Measurements from ENCODE around the gene PRR33.
"Not testable (repeated sequence)": the region's sequence is repeated elsewhere in the genome, so short reads cannot be mapped to it uniquely, and the experiment has no call there.

The PRR33 gene

DNA sequence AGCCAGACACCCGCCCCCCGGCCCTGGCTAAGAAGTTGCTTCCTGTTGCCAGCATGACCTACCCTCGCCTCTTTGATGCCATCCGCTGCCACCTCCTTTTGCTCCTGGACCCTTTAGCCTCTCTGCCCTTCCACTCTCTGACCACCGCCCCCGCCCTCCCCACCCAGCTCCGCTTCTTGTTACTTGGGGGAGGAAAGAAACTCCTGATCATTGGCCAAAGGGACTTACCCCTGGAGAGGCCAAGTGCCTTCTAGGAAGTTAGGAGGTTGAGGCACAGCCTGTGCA, at the start of gene PRR33:
PRR33 (minus strand) TSS at position 65 of the 285 bp plus-strand sequence. CDS start 1,311 bp downstream, outside the sequence.
- DNase-seq, result no peak

- not testable (repeated sequence) for DNase-seq
Observed at GRCh38 chr11:1939788-1940187, 48.1 kb upstream of the PRR33 start.

DNA sequence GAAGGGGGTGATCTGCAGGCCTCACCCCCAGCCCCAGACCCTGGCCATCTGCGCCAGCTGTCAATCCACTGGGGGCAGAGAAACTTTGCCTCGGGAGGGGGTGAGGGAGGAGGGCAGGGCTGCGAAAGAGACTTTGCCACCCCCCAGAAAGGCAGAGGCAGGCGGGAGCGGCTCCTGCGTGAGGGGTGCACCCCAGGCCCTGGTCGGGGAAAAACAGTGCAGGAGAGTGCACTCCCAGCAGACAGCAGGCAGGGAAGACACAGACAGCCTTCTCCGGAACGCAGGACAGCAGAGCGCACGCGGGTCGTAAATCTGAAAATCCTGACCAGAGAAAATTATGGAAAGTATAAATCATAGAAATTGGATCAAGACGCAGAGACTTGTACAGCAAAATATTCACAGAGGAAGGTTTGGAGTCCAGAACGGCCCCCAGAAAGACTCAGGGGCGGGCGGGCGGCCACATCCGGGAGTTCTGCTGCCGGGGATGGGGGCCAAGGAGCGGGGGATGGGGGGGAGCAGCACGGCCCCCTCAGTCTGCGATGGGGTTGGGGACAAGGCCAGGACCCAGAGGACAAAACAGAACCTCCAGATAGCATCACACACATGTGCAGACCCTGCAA, 47.4 kb upstream of the PRR33 start:
- no peak for DNase-seq

GRCh38 chr11:1938343-1939005, 46.8 kb upstream of the PRR33 start:
- DNase-seq, result no peak

DNA sequence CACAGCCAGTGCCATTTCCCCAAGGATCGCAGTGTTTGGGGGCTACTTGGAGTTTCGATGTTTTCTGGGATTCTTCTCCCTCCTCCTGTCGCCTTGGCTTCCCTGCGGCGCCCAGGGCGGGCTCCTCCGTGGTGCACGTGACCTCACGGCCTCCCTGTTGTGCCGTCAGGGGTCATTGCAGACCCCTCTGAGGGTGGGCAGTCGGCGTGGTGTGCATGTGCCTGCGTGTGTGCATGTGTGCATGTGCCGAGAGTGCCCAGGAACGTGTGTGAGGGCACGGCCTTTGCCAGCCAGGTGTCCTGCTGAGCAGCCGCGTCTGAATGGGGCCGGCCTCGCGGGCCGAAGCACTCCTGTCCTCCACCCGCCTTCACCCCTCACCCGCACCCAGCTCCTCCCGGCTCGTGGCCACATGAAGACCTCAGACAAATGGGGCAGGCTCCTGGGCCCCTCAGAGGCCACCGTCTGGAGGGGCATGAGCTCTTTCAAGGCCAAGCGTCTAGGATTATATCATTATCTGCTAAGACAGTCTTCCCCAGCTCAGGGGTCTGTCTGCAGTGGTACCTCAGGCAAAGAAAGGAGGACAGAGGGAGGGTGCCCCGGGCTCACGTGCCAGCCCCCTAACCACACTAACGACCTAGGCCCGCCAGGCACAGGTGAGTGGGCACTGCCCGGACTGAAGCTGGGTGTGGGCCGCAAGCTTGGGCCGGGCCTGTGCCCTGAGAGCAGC, 46.1 kb upstream of the PRR33 start:
- DNase-seq, result no peak

- DNase-seq, result no peak
Observed at GRCh38 chr11:1936781-1937615, 45.3 kb upstream of the PRR33 start.

DNA sequence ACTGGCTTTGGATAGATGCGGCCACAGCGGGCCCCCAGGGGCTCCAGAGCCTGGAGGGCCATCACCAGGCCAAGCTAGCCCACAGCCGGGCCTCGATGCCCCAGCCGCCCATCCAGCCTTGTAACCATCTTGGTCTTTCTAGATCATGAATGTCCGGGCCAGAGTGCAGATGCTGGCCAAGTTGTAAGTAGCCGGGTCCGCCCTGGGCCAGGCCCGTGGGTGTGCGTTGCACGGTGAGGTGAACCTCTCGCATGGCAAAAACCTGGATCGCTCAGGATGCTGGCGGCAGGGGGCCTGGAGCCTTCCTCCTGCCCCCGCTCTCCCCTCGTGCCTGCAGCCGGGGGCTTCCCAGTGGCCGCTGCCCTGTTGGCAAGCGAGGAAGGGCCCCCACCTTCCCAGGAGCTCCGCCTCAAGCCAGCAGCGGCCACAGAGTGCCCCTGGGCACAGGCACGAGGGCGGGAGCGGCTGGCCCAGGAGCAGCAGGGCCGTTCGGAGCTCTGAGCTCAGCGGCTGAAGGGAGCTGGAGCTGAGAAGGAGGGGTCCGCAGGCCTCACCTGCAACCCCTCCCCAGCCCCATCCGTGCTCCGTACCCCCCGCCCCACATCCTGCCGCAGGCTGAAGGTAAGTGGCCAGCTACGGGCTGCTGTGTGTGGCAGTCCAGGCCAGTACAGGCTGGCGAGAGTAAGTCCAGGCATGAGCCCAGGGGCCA, 44.5 kb upstream of the PRR33 start:
- no peak for DNase-seq

GRCh38 chr11:1935156-1936071, 43.7 kb upstream of the PRR33 start:
- no peak for DNase-seq

GRCh38 chr11:1934335-1935155, 42.9 kb upstream of the PRR33 start:
- DNase-seq, result no peak

- no peak for DNase-seq
Observed at GRCh38 chr11:1933416-1934334, 42.0 kb upstream of the PRR33 start.

GRCh38 chr11:1932681-1933080, 41.0 kb upstream of the PRR33 start:
- no peak for DNase-seq

DNA sequence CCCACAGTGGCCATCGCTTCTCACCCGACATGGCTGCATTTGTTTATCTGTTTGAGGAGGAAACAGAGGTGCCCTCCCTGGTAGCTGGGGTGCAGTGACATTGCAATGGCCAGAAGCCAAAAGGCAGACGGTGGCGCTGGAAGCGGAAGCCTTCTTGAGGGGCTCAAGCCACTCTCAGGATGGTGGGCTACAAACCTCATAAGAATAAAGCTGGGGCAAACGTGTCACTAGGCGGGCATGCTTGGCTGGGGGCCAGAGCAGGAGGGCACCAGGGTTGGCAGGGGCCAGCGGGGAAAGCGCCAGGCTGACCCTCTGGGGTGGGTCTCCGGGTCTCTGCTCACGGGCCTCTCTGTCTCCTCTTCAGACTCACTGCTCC, 40.4 kb upstream of the PRR33 start:
- DNase-seq, result no peak

- DNase-seq, result no peak
Observed at GRCh38 chr11:1931341-1932104, 39.8 kb upstream of the PRR33 start.

DNA sequence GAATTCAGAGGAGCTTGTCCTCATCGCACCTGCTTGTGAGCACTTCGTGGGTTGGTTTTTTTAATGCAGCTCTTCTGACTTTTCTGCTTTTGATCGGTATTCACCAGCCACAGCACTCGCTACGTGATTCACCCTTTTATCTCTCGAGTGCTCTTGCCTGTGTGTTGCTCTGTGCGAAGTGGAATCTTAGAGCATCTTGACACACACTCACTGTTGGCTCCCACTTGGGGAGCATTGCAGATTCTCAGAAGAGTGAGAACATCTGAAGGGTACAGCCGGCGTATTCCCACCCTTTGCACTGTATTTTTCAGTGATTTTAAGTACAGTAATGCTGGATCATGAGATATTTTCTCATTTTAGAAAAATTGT, 38.8 kb upstream of the PRR33 start:
- no peak for DNase-seq

DNA sequence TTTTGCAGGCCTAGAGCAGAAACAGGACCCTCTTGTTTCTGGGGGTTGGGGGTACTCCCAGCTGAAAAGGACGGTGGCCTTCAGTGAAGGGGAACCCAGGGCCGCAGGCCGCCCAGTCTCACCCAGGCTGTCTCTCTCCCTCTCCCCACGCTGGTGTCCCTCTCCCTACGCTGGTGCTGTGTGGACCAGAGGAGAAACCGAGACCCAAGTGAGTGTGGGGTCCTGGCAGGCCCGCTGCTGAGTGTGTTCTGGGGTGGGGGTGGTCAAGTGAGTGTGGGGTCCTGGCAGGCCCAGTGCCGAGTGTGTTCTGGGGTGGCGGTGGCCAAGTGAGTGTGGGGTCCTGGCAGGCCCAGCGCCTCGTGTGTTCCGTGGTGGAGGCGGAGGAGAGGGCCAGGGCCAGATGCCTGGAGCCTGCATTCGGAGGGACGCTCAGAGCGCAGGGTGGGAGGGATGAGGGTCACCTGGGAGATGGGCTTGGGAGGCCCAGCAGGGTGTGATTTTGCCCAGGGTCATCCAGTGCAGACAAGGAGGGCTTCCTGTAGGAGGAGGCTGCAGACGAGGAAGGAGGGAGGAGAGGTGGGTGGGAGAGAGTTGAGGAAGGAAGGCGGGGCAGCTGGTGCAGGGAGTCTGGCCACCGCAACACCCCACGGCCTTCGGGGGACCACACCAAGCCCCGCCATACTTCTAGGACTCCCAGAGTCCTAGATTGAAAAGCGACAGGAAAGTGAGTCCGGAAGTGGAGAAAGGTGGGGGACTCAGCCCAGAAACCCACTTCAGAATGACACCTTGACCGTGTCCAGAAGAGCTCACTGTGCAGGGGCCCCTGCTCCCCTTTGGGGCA, 38.1 kb upstream of the PRR33 start:
- no peak for DNase-seq

GRCh38 chr11:1928891-1929541, 37.3 kb upstream of the PRR33 start:
- DNase-seq, result no peak

DNA sequence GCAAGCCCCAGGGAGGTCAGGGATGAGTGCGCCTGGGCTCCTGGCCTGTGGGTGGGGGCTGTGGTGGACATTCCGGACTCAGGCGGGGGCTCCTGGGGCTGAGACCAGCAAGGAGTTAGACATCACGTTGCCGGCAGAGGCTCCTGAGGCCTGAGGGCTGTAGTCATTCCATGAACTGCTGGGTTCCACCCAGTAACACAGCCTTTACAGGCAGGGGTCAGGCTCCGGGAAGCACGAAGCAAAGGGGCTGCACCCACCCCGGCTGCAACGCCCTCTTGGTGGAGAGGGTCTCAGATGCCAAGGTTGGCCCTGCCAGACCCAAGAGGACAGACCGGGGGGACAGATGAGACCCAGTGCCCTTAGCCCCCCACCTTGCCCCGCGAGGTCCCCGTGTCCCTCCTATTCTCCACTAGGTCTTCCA, 36.8 kb upstream of the PRR33 start:
- no peak for DNase-seq
